Cardiac fibroblast (primary cell): ENCODE measurements around the gene HHAT.
A peak's percentile ranks its signal among the peaks of the same experiment; 100 is the strongest.
"Not testable (repeated sequence)": the region's sequence is repeated elsewhere in the genome, so short reads cannot be mapped to it uniquely, and the experiment has no call there.

Source experiments
- DNase-seq, 2 donors: peaks; one replicate each; pipeline versions ENCODE4 v3.0.0 to v3.0.0-alpha.2; 2010; ENCODE audit warnings: low read depth in 2 of 2
- H3K4me3 ChIP-seq, 2 donors: replicated peaks in 1 of 2; 1 replicate in 1 of 2; 2 replicates in 1 of 2; pipeline ENCODE4 v1.5.1; 2011; ENCODE audit warnings: low read depth in 2 of 2, low read length in 2 of 2, mild to moderate bottlenecking in 2 of 2, moderate library complexity in 1 of 2
- TF ChIP-seq, protein P1 (sequence below): IDR thresholded peaks from one replicate; pipeline ENCODE4 v1.5.1; 2011; ENCODE audit warnings: low read depth, mild to moderate bottlenecking, low read length, inconsistent platforms

The HHAT gene

GRCh38 chr1:210396541-210396940, 67.8 kb downstream of the HHAT start:
- no peak overlapping the region for H3K4me3 ChIP-seq
- TF ChIP-seq, protein P1, sequence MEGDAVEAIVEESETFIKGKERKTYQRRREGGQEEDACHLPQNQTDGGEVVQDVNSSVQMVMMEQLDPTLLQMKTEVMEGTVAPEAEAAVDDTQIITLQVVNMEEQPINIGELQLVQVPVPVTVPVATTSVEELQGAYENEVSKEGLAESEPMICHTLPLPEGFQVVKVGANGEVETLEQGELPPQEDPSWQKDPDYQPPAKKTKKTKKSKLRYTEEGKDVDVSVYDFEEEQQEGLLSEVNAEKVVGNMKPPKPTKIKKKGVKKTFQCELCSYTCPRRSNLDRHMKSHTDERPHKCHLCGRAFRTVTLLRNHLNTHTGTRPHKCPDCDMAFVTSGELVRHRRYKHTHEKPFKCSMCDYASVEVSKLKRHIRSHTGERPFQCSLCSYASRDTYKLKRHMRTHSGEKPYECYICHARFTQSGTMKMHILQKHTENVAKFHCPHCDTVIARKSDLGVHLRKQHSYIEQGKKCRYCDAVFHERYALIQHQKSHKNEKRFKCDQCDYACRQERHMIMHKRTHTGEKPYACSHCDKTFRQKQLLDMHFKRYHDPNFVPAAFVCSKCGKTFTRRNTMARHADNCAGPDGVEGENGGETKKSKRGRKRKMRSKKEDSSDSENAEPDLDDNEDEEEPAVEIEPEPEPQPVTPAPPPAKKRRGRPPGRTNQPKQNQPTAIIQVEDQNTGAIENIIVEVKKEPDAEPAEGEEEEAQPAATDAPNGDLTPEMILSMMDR = no peak
- no peak for DNase-seq

- H3K4me3 ChIP-seq = no peak overlapping the region
- TF ChIP-seq, protein P1 = no peak
- DNase-seq = peak; percentile 50 to 62
These were observed 68.5 kb downstream of the HHAT start for GRCh38 chr1:210397252-210397651.

GRCh38 chr1:210397681-210398080, 69.0 kb downstream of the HHAT start:
- TF ChIP-seq, protein P1 = no peak
- no peak for DNase-seq
- H3K4me3 ChIP-seq = no peak overlapping the region

- DNase-seq = no peak
- no peak overlapping the region for H3K4me3 ChIP-seq
- TF ChIP-seq, protein P1 = no peak
These were observed 69.8 kb downstream of the HHAT start for GRCh38 chr1:210398466-210398865.

DNA sequence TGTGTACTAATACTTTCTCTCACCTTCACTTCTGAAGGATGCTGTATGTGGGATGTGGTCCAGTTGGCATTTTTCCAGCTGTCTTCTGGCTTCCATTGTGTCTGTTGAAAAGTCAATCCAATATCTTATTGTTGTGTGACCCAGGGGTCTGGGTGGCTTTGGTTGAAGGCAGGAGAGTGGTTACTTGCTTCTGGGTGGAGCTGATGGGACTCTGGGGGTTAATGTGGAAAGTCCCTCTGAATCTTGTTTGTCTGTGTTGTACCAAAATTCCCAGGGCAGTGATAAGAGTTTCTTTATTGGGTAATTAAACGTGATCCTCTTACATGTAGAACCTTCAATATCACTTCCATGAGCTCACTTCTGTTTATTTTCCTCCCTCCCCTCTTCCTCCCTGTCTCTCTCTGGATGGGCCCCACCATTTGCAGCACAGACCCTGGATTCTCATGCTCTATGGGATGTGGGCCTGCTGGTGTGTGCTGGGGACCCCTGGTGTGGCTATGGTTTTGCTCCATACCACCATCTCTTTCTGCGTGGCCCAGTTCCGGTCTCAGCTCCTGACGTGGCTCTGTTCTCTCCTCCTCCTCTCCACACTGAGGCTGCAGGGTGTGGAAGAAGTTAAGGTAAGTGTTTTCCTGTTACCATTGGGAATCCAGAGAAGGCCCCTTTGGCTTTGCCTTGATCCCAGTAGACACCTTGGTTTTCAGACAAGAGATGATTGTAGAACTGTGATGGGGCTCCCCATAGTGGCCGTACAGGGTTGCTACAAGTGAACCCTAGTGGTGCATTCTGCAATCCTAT, 71.5 kb downstream of the HHAT start:
- peak; percentile 77 to 78 for DNase-seq
- TF ChIP-seq, protein P1 = peak; percentile 91
- no peak overlapping the region for H3K4me3 ChIP-seq

- H3K4me3 ChIP-seq = no peak overlapping the region
- DNase-seq = no peak
- TF ChIP-seq, protein P1 = no peak
These were observed 73.9 kb downstream of the HHAT start for GRCh38 chr1:210402560-210402959.

DNA sequence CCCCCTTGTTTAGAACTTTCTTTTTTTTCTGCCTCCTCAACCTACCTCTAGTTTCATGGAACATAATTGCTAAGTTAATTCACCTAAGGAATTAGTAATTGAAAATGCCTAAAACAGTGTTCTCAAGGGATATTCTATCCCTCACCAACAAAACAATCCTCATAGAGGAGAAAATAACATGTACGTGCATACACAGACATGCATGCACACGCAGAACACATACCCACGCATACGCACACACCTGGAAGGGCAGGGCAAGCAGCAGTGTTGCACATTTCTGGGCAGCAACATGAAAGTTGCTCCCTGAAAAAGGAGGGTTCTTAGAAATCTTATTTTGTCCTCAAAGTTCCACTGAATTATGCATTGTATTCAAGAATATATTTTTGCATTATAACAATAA, 76.6 kb downstream of the HHAT start:
- DNase-seq = no peak
- H3K4me3 ChIP-seq = no peak overlapping the region
- TF ChIP-seq, protein P1 = no peak

- not testable (repeated sequence) for DNase-seq
These were observed 77.6 kb downstream of the HHAT start for GRCh38 chr1:210406341-210406740.

More at GRCh38 chr1:210406341-210406740, 77.6 kb downstream of the HHAT start:
- not testable (repeated sequence) for H3K4me3 ChIP-seq
